ENCODE data around the gene AUNIP. TPM values are rescaled to one million over a fixed set of nuclear protein-coding genes. Genes with fewer than 3 reads are reported as not detected.

Gene AUNIP
- total RNA-seq, 1 experiment from 2014 or later, result 22.2 TPM

GRCh38 chr1:25836695-25837094, 22.6 kb downstream of the AUNIP start:
- no CpG with 5 or more reads among the region's 3 CpGs for WGBS (ENCODE audit: extremely low coverage, insufficient read length, low lambda C conversion rate)
- Histone ChIP-seq H2BK5ac (ENCODE audit: insufficient read length, low read length) (no peak overlapping the region), H3K18ac (ENCODE audit: insufficient read length, low read depth, low read length) (no peak overlapping the region), H3K79me2 (ENCODE audit: insufficient read depth, low read length) (peaks cover 2% of the 10 kb centered on the region; the same call in 1 of the 2 replicates), H2BK120ac (ENCODE audit: low read depth, low read length, poor library complexity, severe bottlenecking) (no peak overlapping the region), H3K4me2 (ENCODE audit: insufficient read depth, insufficient read length, low read length) (no peak overlapping the region), H4K91ac (ENCODE audit: insufficient read length, low read depth, low read length) (no peak overlapping the region), H3K14ac (ENCODE audit: insufficient read depth, low read length) (no peak overlapping the region), H3K23ac (ENCODE audit: insufficient read length, low read depth, low read length) (no peak overlapping the region), H2BK15ac (ENCODE audit: low read depth, low read length) (no peak overlapping the region), H4K5ac (ENCODE audit: insufficient read length, low read depth, low read length) (no peak overlapping the region), H3K27me3 (ENCODE audit: insufficient read depth, low read length) (no peaks in the 10 kb centered on the region), H3K4ac (ENCODE audit: low read depth, low read length) (no peak overlapping the region), H3K79me1 (ENCODE audit: insufficient read depth, low read depth, low read length, poor library complexity, severe bottlenecking) (peaks cover 3% of the 10 kb centered on the region), H2AK5ac (ENCODE audit: insufficient read length, low read length) (no peak overlapping the region), H3K9ac (ENCODE audit: extremely low read depth, insufficient read length, low read length) (no peak overlapping the region), H2BK20ac (ENCODE audit: low read depth, low read length, poor library complexity, severe bottlenecking) (no peak overlapping the region), H3K23me2 (ENCODE audit: insufficient read length, low read depth, low read length, poor library complexity, severe bottlenecking) (no peaks in the 10 kb centered on the region), H3T11ph (ENCODE audit: low read length) (no peak overlapping the region), H3K9me3 (ENCODE audit: control insufficient read depth, low read depth, low read length) (no peaks in the 10 kb centered on the region), H3K27ac (ENCODE audit: insufficient read length, low read depth, low read length) (no peak overlapping the region), H4K8ac (replicated peaks; ENCODE audit: insufficient read length, low read depth, low read length) (no peak overlapping the region), H2BK12ac (ENCODE audit: insufficient read length, low read depth, low read length) (no peak overlapping the region), H2AFZ (ENCODE audit: low read length) (no peak overlapping the region), H4K20me1 (ENCODE audit: control insufficient read depth, insufficient read depth, insufficient read length) (no peaks in the 10 kb centered on the region), H3K4me1 (ENCODE audit: insufficient read depth, low read length) (no peaks in the 10 kb centered on the region), H3K56ac (ENCODE audit: insufficient read length, low read depth, low read length) (no peak overlapping the region)
- no peak overlapping the region for H3K4me3 Mint-ChIP-seq
- H3K27ac Mint-ChIP-seq, result no peak overlapping the region
- H3K36me3 Mint-ChIP-seq (ENCODE audit: insufficient read depth in 1 of 3, low read depth in 3 of 3), result peaks cover 23 to 46% (median 45%) of the 10 kb centered on the region in 3 experiments; a peak in 6 of 7 replicates
- H3K27me3 Mint-ChIP-seq (ENCODE audit: low read depth), result no peaks in the 10 kb centered on the region
- 0 out of 4 replicates have a peak, but pooled peaks cover 3% of the 10 kb centered on the region in 2 experiments for H3K4me1 Mint-ChIP-seq
- TF ChIP-seq CTCF (conservative IDR thresholded peaks at IDR 0.05), result no peak
- no peak for DNase-seq
- no peaks in the 10 kb centered on the region for H3K9me3 Mint-ChIP-seq

All from H9 (cell line).